Heart left ventricle (tissue), 13 donors: ENCODE measurements around the gene INPP4B.

Source experiments
- POLR2A ChIP-seq, 2 donors: fragments of 450-650 bp; IDR thresholded peaks; one replicate each; pipeline ENCODE4 v1.6.1; 2017; ENCODE audit warnings: antibody characterized with exemption in 2 of 2, mild to moderate bottlenecking in 2 of 2, moderate library complexity in 2 of 2
- TF ChIP-seq, protein P1 (sequence below), 12 donors: fragments of 200-600 bp; sonication (generic) in 4 of 12; IDR thresholded peaks; one replicate each; pipeline versions ENCODE4 v1.5.0 to v1.8.0; 2018 to 2022; ENCODE audit warnings: antibody characterized with exemption in 12 of 12, mild to moderate bottlenecking in 5 of 12
- donor health status: ischemic (EF 13 %, LVEDD 7.1; RV severe dilation, severe dysfunction).
- donor health status: DM: no; HTN: yes; CAD: no.
- donor health status: DM: no; HTN: no; CAD: no.
- donor health status: ischemic (EF 25% LVEDD 6.9; RV normal size, moderate dysfunction).
- donor health status: ischemic (EF 25% LVEDD 5.7; RV mildly dilated, moderate dysfunction).
- donor health status: ischemic (EF 35%, LVEDD 5.7; RV mildly dilated, moderate dysfunction).
- donor health status: nonischemic (EF 11% LVEDD 7.7; RV severe dilation, severe dysfunction).
- donor health status: DM: yes; HTN: yes; CAD: no.
- donor health status: PGD.
- donor health status: ischemic (EF 29% LVEDD 5.4; RV normal size, mild dysfunction).
- donor health status: nonischemic (EF 23%, LVEDD 6.1; RV moderate dilation, normal function).

DNA sequence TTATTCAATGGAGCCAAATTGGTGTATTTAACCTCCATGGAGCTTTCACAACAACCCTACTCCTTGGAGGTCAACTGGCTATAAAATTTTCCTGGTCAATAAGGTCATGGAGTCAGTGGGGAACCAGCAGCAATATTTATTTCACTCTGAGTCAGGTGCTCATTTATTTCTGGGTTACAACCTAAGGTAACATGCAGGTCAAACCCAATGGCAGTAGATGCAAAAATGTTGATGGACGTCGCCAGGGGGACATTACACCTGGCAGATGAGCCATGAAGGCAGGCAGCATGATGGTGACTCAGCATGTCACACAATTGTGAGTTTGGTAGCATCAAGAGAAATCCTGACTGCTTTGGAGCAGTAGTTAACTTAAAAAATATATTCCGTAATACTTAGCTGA is 695.6 kb downstream of the INPP4B start:
- TF ChIP-seq POLR2A (IDR thresholded peaks at IDR 0.05), result no peak
- TF ChIP-seq, protein P1, sequence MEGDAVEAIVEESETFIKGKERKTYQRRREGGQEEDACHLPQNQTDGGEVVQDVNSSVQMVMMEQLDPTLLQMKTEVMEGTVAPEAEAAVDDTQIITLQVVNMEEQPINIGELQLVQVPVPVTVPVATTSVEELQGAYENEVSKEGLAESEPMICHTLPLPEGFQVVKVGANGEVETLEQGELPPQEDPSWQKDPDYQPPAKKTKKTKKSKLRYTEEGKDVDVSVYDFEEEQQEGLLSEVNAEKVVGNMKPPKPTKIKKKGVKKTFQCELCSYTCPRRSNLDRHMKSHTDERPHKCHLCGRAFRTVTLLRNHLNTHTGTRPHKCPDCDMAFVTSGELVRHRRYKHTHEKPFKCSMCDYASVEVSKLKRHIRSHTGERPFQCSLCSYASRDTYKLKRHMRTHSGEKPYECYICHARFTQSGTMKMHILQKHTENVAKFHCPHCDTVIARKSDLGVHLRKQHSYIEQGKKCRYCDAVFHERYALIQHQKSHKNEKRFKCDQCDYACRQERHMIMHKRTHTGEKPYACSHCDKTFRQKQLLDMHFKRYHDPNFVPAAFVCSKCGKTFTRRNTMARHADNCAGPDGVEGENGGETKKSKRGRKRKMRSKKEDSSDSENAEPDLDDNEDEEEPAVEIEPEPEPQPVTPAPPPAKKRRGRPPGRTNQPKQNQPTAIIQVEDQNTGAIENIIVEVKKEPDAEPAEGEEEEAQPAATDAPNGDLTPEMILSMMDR (IDR thresholded peaks at IDR 0.05), result no peak
